Measurements from ENCODE around the gene GRPEL1.

The GRPEL1 gene

GRCh38 chr4:7043284-7044136 lies 24.4 kb downstream of the GRPEL1 start, which contains the start of gene TADA2B:
TSS of gene TADA2B (plus strand) at chr4:7043372. CDS start at chr4:7043580, 208 bp downstream.
- peak; percentile 28 to 29 for DNase-seq

GRCh38 chr4:7042503-7043283 lies 25.2 kb downstream of the GRPEL1 start:
- DNase-seq: peak; percentile 97 to 98

- DNase-seq: no peak
Measured at GRCh38 chr4:7041801-7042502, 25.9 kb downstream of the GRPEL1 start.

DNA sequence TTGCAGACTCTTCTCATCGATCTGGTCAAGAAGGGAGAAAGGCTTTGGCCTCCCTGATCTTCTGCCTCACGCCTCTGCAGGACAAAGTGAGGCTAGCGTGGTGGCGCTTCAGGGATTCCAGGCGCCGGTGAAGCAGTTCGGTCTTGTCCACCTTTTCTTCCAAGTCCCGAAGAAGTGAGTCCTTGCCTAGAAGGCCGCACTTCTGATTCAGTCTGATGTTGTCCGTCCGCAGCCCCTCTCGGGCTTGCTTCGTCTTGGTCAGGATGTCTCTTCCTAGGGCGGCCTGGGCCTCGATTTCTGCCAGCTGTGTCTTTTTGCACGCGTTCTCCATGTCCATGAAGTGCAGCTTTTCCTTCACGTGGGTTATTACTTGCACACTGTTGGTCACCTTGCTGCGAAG lies 26.6 kb downstream of the GRPEL1 start:
- DNase-seq: no peak

GRCh38 chr4:7040765-7041164 lies 27.1 kb downstream of the GRPEL1 start:
- DNase-seq: peak; percentile 58 to 63

DNA sequence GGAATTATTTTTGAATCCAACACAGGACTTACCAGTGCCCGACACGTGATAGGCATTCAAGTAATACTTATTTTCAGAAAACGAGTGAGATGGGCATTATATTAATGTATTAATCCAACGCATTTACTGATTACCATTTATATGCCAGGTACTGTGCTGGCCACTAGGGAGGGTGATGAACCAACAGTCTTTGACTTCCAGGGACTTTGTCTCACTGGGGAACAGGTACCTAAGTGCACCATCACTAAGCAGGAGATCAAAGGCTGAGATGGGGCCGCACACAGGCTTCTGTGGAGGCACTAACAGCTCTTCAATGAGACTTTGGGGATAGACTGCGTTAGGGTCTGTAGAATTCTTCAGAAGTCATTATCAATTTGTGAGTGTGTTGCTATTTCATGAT lies 30.4 kb downstream of the GRPEL1 start:
- no peak for DNase-seq

DNA sequence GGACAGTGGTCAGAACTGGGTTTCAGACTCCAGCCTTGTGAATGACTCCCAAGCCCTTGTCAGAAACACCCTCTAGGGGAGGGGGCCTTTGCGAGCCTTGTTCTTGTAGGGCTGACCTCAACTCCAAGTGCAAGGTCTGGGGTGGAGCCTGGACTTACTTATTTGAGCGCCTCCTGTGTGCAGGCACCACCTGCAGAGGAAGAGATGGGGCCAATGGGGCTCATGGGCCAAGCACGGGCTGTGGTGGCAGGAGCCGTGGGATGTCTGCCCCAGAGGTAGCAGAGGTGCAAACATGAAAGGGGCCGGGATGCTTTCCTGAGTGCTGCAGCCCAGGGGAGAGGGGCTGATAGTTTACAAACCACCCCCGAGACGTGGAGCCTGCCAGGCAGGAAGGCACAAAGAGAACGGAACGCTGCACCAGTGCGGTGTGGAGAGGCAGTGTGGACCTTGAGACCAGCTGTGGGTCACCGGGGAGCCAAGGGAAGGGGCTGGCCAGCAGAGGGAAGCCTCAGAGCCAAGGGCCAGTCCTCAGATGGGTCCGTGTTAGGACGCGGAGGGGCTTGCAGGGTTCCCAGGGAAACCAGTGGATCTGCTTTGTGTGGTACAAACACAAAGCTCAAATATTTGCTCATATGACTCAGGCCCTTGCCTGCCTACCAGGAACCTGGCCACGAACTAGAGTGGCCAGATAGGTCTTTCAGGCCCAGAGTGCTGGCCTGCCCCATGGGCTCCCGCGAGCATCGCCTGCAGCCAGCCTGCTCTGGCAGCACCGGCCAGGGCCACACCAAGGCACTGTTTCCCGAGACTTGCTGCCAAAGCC lies 33.4 kb downstream of the GRPEL1 start:
- DNase-seq: no peak

- DNase-seq: no peak
Measured at GRCh38 chr4:7032596-7032995, 35.3 kb downstream of the GRPEL1 start.

GRCh38 chr4:7031558-7032449 lies 36.1 kb downstream of the GRPEL1 start:
- DNase-seq: no peak

DNA sequence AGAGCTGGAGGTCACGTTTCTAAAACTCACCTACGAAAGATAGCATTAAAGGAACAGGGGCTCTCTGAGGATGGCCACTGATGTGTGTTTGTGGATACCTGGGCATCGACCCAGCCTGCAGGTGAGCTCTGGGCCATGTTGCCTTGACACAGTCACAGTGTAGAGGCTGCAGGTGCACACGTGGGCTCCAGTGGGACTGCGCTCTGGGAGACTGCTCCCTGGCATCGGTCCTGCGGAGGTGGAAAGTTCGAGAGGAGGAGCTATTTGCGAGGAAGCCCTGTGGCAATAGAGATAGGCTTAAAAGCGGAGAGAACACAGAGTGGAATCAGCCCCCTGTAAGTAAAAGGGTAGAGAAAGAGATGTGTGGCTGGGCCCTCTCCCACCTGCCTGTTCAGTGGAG lies 37.0 kb downstream of the GRPEL1 start:
- DNase-seq: no peak

GRCh38 chr4:7029921-7030320 lies 37.9 kb downstream of the GRPEL1 start:
- DNase-seq: no peak

DNA sequence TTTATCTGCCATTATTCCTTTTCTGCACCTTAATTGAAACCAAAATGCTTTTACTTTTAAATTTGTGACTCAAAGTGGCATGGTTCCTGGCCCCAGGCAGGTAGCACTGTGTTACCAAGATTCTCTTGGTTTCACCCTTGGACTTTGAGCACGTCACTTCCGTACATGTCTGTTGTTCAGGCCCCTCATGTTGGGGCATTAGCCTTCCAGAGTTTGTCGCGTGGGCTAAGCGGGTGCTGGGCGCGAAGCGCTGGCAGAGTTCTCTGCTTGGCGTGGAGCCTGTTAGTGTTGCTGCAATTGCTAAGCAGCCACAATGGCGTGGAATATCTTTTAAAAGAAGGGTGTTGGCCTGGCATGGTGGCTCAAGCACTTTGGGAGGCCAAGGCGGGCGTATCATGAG lies 38.7 kb downstream of the GRPEL1 start:
- DNase-seq: no peak

DNA sequence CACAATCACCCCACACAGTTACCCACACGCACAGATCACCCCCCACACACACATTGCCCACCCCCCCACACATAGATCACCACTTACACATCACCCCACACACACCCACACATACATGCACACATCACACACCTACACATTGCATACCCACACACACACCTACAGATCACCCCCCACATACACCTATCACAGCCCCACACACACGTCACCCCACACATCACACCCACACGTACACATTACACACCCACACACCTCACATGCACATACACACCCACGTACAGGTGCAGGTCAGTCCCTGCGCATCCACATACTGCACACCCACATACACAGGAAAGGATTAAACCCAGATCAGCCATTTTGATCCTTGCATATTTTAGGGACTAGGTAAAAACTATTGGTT lies 40.0 kb downstream of the GRPEL1 start:
- no peak for DNase-seq

- no peak for DNase-seq
Measured at GRCh38 chr4:7027284-7027683, 40.6 kb downstream of the GRPEL1 start.

DNA sequence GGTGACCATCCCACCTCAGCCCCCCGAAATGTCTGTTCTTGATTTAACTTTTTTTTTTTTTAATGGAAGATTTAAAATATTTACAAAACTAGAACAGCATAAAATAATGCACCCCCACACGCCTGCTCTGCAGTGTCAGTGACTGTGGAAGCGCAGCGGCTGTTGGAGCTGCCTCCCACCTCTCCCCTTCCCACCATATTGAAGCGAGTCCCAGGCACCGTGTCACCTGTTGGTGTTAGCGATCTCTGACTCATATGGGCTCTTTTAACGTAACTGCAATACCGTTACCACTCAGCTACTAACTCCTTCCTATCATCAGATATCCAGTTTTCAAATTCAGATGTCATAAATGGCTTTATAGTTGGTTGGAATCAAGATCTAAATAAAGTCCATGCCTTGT lies 41.8 kb downstream of the GRPEL1 start:
- no peak for DNase-seq

GRCh38 chr4:7025040-7025602 lies 42.7 kb downstream of the GRPEL1 start:
- DNase-seq: no peak

DNA sequence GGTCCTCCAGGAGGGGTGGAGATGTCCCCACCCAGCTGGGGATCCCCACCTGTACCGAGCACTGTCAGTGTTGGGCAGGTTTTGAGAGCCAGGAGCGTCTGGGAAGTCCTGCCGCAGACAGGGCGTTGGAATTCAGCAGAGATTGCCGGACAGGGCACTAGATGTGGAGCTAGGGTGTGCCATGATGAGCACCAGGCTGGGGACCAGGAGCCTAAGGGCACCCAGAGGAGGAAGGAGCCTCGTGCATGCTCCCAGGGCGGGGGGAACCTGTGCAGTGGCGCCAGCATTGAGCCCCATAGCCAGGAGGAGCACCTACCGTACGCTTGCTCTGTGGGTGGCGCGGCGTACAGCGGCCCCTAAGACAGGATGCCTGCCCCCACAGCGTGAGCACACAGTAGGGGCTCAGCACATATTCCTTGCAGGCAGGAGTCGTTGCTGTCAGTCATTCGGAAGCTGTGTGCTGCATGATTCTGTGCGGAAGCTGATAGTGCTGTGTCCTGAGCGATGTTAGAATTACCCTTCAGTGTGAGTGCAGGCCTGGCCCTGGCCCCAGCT lies 43.5 kb downstream of the GRPEL1 start:
- DNase-seq: no peak

DNA sequence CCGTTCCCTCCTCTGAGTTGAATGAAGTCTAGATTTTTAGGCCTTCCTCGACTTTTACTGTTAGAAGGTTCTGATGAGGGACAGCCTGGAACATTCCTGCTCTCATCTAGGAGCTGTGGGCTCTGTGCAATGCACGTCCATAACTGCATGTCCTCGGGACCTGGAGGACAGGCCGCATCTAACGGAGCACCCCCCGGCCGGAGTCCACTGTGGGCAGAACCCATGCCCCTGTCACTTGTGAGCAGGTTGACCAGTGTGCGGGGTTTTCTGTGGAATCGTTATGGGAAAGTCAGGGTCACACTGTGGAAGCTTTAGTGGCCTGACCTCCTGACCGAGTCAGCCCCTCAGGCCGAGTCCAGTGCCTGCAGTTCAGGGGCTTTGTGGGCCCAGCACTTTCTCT lies 44.0 kb downstream of the GRPEL1 start:
- no peak for DNase-seq

DNA sequence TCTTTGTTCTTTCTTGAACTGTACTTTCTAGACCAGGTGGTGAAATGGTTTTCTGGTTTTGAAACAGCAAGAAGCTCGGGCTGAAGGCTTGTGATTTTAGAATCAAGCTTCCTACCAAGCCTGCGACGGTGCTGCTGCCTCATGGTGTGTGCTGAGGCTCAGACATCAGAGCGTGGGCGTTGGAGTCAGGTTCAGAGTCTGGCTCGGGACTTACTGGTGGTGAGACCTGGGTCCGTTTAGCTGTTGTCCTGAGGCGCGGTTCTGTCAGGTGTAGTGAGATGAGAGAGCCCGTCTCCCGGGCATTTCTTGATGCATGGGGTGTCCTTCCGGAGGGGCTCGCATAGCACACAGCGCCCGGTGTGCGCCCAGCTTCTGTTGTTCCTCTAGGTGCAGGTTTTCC lies 44.4 kb downstream of the GRPEL1 start:
- DNase-seq: no peak

GRCh38 chr4:7021930-7022664 lies 45.8 kb downstream of the GRPEL1 start:
- DNase-seq: no peak
